Ramos (cell line): Measurements from ENCODE around the gene CCDC3.

Experiments
- in situ Hi-C: fragments of 300-500 bp; cut with MboI; formaldehyde crosslinking; loops from one replicate; pipeline ENCODE4 v1.14.3; 2022; ENCODE audit warnings: low sequenced_read_pairs; ENCODE audit not compliant: unreplicated experiment

Gene CCDC3

DNA sequence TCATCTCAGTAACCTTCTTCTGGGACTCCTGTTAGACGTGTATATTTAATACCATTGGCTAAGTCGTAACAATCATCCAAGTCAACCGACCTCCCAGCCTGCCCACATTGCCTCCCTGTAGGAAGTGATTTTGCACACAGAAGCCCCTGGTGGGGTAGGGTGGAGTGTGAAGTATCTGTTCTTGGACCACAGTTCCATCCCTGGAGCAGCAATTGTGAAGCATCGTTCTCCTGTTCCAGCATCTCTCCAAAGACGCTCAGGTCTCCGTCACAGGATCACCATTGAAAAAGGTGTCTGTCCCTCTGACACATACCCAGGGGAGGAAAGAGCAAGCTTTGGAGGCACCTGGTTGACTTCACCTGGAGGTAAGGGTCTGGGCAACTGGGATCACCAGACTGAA is 72.9 kb downstream of the CCDC3 start:
- in situ Hi-C loops: no loop called here

DNA sequence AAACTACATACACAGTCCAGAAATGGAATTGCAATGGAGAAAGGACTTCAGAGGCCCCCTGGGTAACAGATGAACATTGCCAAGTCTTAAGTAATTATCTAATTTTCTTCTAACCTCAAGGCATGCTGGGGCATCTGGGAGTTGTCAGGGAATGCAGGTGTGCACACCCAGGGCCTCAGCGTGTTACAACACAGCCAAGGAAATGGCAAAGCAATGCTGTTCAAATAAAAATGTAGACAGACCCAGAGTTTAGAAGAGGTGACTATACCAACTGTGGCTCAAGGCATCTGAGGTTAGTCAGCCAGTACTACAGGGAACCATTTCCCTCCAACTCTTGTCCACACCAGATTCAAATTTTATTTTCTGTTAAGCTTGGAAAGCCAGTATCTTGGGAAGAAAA is 73.6 kb downstream of the CCDC3 start:
- in situ Hi-C loops: no loop called here

DNA sequence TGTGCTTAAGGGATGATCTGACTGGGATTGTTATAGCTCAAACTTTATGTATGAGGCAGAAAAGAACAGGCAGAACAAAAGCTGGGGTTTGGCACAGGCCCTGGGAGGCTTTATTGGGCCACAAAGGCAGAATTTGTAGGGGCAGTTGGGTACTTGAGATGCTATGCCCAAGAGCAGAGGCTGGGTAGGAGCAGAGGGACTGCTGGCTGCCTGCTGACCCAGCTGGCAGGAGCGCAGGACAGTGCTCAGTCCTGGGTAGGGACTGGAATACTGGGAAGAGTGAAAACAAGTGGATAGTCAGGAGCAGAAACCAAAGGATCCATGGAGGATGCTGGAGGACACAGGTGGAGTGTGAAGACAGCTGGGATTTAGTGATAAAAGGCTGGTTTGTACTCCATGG is 75.7 kb downstream of the CCDC3 start:
- in situ Hi-C loops: no loop called here

DNA sequence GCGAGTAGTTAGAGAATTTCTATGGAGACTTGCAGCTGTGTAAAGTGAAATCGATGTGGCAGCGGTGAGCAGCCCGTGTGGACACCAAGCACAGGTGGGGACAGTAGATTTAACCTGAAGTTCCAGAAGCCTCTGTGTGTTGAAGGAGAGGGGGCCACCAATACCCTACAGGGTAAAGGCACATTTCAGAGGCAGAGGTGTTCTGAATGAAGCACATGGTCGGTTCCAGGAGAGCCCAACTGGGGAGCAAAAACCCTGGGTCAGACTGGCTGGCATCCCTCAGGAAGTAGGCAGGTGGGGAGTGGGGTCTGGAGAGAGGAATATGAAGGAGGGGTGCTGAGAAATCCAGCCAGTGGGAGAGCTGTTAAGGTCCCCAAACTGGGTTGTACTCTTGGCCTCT is 76.6 kb downstream of the CCDC3 start:
- in situ Hi-C loops: no loop called here

DNA sequence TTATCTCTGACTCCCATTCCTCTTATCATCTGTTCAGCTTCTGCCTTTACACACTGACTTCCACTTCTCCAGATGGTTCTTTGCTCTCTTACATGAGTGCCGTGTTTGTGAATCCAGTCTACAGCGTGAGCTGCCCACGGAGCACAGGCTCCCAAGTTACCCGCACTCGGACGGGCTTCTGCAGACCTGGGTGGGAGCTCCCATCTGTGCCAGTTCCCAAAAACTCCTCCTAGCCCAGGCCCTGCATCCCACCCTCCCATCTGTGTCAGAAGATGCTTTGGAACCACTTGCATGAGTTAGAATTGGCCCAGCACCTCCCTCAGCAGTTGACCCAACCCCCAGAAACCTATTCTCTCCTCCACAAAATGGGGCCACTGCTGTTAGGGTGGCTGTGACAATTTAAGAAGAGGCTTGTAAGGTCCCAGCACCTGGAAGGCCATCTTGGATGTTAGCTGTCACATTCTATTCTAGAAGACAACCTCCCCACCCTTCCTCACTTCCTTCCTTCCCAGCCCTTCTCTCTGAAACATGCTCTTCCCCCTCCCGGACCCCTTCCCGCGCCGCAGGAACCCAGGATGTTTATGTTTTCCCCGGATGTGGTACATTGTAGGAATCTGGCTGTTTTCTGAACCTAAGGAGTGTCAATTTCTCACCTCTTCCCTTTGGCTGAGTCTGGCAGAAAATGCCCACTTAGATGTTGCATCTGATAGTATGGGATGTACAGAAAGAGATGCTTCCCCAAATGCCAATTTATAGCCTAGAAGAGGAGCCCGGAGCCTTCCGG is 79.2 kb downstream of the CCDC3 start:
- in situ Hi-C loops: no loop called here

DNA sequence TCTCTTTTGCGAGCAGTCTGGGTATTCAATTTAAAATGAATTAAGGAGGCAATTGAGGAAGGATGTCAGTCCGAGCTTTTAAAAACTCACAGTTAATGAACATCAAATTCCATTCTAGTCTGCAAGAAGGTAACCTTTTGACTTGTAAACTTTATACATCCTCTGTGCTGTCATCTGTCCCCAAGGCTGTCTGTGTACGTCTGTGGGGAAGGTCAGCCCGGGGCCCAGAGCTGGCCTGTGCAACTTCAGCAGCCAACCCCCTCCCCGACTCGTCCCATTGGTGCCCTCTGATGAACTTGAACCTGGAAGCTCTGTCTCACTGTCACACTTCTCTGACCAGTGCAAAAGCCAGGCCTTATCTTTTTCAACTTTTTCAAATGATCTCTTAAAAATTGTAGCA is 80.3 kb downstream of the CCDC3 start:
- in situ Hi-C loops: no loop called here

DNA sequence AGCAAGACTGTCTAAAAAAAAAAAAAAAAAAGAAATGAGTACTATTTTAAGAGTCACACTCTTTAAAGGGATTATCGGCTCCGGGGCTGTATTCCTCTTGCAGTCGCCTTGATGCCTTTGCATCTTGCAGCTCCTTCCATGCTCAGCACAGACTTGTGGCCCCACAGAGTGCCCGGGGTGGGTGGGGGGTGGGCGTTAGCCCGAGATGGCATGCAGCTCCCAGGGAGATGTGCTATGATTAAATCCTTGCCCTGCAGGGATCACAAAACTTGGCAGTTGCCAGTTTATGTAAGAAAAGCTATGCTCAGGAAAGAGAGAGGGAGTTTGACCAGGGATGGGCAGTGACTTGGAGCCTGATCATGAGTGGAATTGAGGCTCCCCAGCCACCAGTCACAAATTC is 81.9 kb downstream of the CCDC3 start:
- in situ Hi-C loops: no loop called here

DNA sequence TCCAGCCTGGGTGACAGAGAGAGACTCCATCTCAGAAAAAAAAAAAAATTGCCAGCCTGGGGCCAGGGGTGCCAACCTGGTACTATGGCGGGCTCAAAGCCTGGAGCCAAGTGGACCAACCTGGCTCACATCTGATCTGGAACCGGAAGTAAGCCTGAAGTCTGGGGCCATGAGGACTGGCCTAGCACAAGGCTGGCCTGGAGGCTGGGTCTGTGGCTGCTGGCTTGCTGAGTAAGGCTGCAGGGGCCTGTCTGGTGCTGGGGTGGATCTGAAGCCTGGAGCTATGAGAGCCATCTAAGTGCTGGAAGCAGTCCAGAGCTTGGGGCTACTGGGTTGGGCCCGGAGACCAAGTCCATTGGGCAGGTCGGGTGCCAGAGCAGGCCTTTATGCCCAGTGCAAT is 84.9 kb downstream of the CCDC3 start:
- in situ Hi-C loops: no loop called here

DNA sequence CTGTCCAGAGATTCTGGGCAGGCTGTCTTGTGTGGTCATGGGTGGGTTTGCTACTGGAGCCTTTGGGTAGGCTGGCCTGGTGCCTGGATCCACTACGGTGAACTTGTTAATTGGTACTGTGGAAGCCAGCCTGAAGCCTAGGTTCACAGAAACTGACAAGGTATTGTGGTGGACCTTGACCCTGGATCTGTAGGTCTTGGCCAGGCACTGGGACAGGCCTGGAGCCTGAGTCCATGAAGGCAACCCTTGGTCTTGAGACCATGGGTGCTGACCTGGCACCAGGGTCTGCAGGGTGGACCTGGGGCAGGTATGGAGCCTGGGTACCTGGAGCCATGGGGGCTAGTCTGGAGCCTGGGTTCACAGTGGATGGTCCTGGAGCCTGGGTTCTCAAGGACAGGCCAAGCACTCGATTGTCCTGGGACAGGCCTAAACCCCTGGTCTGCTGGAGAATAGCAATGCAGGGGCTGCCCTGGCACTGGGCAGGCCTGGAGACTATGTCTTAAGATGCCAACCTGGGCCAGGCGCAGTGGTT is 85.8 kb downstream of the CCDC3 start:
- in situ Hi-C loops: no loop called here

DNA sequence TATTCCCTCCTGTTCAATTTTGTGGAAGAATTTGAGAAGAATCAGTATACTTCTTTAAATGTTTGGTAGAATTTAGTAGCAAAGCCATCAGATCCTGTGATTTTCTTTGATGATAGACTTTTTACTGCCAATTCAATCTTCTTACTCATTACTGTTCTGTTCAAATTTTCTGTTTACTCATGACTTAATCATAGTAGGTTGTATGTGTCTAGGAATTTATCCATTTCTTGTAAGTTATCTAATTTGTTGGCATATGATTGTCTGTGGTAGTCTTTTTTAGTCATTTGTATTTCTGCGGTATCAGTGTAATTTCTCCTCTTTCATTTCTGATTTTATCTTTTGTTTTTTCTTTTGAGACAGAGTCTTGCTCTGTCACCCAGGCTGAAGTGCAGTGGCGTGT is 87.4 kb downstream of the CCDC3 start:
- in situ Hi-C loops: no loop called here

DNA sequence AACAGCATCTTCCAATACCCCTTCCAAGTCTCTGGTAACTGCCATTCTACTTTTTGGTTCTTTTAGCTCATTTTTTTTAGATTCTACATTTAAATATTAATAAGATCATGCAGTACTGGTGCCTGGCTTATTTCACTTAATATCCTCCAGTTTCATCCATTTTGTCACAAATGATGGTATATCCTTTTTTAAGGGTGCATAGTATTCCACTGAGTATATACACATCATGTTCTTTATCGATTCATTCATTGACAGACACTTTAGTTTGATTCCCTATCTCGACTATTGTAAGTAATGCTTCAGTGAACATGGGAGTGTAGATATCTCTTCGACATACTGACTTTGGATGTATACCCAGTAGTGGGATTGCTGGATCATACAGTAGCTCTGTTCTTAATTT is 89.7 kb downstream of the CCDC3 start:
- in situ Hi-C loops: no loop called here

DNA sequence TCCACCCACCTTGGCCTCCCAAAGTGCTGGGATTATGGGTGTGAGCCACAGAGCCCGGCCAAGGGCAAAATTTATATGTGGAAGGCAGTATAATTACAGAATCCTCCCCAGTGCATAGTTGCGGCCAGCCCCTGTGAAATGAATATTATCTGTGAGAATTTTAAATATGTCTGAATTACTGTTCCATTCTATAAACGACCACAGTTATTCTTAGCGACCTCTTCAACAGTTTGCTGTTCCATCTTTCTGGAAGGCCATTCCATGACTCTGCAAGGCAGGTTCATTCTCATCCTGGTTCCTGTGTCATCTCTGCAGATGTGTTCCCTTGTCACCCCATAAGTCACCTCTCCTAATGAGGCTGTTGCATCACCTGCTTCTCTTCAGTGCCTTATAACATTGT is 90.7 kb downstream of the CCDC3 start:
- in situ Hi-C loops: no loop called here

DNA sequence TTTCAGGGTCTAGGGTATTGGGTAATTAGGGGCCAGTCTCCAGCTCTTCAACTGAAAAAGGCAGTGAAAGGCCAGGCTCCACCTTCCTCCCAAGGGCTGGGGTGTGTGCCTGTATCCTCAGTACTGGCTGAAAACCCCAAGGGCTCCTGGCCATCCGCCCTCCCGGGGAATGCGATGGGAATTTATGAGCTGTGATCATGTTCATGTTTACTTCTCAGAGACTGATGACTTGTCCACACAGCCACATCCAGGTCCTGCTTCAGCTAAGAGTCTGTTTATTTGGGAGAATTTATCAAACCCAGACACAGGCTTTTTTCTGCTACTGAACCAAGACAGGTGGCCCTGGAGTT is 91.7 kb downstream of the CCDC3 start:
- in situ Hi-C loops: no loop called here

DNA sequence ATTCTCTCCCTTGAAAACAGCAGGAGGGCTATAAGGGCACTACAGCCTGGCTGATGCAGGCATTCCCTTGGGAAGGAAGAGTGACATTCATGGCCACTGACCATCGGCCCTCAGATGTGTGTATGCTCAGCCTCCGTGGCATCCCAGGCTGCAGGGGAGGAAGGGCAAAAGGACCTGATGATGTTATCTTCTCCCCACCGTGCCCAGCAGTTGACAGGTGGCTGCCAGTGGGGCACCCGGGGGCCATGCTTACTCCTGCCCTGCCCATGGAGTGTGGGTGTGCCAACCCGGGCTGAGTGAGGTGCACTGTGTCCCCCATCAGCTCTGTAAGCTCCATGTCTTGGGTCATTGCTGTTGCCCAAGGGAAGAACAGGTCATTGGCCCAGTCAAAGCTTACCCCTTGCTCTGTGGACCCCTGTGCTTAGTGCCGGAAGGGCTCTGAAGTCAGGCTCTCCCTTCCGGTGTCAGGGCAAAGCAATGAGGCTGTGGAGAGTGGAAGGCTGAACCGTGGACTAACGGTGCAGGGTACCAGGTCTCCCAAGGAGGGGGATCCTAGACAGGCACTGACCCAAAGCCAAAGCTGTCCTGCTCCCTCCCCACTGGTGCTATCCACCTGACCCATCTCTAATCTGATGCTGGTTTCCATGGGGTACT is 92.2 kb downstream of the CCDC3 start:
- in situ Hi-C loops: no loop called here

DNA sequence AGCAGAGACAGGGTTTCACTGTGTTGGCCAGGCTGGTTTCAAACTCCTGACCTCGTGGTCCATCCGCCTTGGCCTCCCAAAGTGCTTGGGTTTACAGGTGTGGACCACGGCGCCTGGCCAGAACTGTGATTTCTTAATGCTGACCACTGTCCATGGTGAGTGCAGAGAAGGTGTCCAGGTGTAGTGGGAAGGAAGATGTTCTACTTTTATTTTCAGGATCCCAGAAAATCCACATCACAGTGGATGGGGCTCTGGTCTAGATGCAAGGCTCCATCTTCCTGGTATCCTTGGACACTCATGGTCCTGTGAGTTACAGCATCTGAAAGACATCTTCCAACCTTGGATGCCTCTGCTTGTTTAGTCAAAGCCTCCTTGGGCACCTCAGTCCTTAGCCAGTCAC is 92.7 kb downstream of the CCDC3 start:
- in situ Hi-C loops: no loop called here

DNA sequence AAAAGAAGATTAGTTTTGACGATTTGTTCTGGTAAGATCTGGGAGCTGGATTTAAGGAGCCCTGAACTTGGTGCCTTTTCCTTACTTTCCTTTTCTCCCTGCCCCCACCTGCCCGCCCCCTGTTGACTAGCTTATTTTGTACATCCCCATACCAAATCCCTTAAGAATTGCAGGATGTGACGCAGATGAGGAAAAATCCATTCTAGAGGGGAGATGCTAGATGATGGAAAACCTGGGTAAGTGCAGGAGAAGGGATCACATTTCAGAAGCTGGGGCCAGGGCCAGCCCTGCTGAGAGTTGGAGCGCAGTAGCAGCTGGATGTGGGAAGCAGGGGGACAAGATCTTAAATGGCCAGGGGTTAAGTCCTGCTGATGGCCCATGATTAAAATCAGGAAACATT is 93.9 kb downstream of the CCDC3 start:
- in situ Hi-C loops: no loop called here

DNA sequence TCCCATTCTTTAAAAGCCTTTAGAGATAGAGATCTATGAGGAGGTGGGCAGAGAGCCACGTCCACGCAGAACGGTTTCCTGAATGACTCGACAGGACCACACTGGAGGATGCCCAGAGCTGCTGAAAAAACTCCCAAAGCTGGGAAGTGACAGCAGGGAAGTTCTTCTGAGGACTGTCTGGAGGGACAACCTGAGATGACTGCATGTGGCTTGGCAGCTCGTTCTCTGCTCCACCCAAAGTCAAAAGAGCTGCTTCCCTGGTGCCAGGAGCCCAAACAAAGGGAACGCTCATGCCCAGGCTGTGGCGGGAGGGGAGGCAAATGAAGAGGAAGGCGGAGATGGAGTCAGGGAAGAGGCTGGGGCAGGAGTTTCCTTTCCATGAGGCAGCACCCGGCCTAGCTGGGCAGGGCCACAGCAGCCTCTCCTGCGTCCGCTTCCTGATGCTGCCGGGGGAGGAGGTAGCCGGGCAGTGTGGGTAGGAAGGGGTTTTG is 95.4 kb downstream of the CCDC3 start:
- in situ Hi-C loops: no loop called here

DNA sequence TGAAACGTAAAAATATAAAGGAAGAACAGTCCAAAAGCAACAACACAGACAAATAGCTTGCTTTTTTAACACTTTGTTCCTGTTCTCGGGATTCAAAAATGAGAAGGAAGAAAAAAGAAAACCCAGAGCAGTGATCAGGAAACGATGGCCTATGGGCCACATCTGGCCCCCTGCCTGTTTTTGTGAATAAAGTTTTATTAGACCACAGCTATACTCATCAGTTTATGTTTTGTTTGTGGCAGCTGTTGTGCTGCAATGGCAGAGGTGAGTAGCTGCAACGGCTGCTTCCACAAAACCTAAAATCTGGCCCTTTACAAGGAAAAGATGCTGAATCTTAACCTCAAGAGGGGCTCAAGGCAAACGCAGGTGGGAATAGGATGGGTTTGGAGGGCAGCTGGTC is 96.4 kb downstream of the CCDC3 start:
- in situ Hi-C loops: no loop called here

DNA sequence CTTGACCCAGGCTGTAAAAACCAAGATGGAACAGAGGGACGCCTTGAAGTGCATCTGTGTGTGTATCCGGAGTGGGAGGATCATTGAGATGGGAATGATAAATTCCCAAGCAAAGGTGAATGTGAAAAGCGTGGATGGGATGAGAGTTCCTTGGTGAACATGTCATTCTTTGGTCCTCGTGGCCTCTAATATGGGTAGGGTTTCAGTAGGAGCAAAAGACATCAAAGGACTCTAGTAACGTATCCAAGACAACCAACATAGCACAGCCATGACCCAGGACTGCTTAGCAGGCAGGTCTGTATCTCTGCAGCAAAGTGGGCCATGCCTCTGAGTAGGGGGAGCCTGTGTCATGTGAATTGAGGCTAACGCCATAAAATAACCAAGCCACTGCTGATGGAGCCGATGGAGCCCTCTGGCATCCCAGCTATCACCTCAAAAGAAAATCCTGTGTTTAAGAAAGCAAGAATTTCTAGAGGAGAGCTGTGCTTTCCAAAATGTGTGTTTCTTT is 98.6 kb downstream of the CCDC3 start:
- in situ Hi-C loops: no loop called here

DNA sequence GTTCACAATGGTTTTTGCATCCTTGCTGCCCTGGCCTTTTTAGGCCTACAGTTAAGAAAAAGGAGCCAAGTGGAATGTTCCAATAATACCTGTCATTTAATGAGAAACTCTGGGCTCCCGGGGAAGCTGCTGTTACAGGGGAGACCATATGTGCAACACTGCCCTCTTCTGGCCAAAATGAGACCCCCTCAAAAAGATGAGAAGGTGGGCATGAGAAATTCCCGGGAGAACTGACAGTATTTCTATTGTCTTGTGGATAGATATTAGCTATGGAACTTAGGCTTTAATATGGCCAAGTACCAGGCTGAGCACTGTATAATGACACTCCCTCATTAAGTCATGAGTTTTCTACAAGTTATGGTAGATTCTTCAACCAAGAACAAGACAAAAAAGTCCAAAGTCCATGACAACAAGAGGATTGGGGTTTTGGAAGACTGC is 99.4 kb downstream of the CCDC3 start:
- in situ Hi-C loops: no loop called here

DNA sequence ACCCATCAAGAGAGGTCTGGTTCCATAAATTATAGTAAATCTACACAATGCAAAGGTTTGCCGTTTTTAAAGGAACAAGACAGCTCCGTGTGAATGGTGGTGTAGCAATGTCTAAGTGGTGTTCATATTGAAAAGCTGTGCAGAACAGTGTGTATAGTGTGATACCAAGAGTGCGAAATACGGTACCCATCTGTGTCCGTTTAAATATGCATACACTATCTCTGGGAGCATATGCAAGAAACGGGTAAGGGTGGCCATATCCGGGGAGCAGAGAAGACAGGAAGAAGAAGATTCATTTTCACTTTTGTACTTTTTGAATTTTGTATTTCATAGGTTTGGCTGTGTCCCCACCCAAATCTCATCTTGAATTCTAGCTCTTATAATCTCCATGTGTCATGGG is 102.0 kb downstream of the CCDC3 start:
- in situ Hi-C loops: no loop called here

DNA sequence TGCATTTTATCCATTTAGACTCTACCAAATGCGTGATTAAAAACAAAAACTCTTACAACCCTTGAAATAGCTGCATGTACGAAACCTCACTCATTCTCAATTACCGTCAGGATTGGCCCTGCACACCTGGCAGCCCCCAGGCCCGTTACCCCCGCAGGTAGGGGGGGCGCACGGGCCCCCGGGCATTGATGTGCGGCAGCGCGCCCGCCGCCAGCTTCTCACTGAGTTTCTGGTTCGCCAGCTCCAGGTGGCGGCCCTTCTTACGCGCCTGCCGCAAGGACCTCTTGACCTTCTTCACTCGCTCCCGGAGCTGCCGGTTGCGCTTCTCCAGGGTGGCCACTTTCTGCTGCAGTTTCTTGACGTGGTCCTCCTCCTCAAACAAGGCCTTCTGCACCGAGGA is 103.2 kb downstream of the CCDC3 start:
- in situ Hi-C loops: no loop called here
